Mucosa of descending colon (tissue), 3 donors: ENCODE measurements around the gene LRRC8B. TPM values are rescaled to one million over a fixed set of nuclear protein-coding genes. Genes with fewer than 3 reads are reported as not detected.

Source experiments
- ATAC-seq: fragments of 200-7000 bp; cut with Tn5 transposase; one replicate; pipeline ENCODE4 v1.9.1; 2020; ENCODE audit warnings: mild to moderate bottlenecking, moderate library complexity
- DNase-seq, 3 donors: peaks; one replicate each; pipeline ENCODE4 v3.0.0-alpha.2; 2020
- H3K36me3 ChIP-seq: fragments of 200-600 bp; one replicate; pipeline ENCODE4 v1.8.0; 2021; ENCODE audit warnings: low read depth, mild to moderate bottlenecking
- H3K4me1 ChIP-seq: fragments of 200-600 bp; one replicate; pipeline ENCODE4 v1.8.0; 2021; ENCODE audit warnings: low read depth, mild to moderate bottlenecking
- H3K4me3 ChIP-seq: fragments of 200-600 bp; one replicate; pipeline ENCODE4 v1.8.0; 2021; ENCODE audit warnings: mild to moderate bottlenecking
- H3K9me3 ChIP-seq: fragments of 200-600 bp; one replicate; pipeline ENCODE4 v1.8.0; 2021; ENCODE audit warnings: mild to moderate bottlenecking
- intact Hi-C, 2 donors: fragments of 100-400 bp; cut with DNase I in 1 of 2; cut with micrococcal nuclease in 1 of 2; formaldehyde crosslinking; loops; one replicate each; pipeline versions ENCODE4 v1.11.0 to v1.11.1; 2022; cut with DNase I, micrococcal nuclease
- total RNA-seq, 3 donors: library from RNA; stranded (reverse); fragmentation: NEBNext Ultra II Directional in 2 of 3; extraction: Animal tissue kit (Norgen Biotek cat#: 25700) in 2 of 3; gene quantifications; one replicate each; pipeline versions ENCODE4 v1.2.1 to v1.2.4, GENCODE V29; 2021 to 2023
- TF ChIP-seq, protein P1 (sequence below): fragments of 200-600 bp; IDR thresholded peaks from one replicate; pipeline ENCODE4 v1.8.0; 2022; ENCODE audit warnings: antibody characterized with exemption, mild to moderate bottlenecking
- donor health status: DM: no; HTN: no; CAD: no; lungs with moderate emphysema.
- donor health status: DM: no; HTN: no; CAD: no.
- donor health status: DM: no; HTN: yes; CAD: no.

LRRC8B gene
- total RNA-seq, 3 donors from 2014 or later, result 11.2 to 16.1 (median 11.6) TPM

GRCh38 chr1:89527750-89528381, 3.2 kb downstream of the LRRC8B start:
- DNase-seq (no peak), ATAC-seq (no peak)
- TF ChIP-seq, protein P1, sequence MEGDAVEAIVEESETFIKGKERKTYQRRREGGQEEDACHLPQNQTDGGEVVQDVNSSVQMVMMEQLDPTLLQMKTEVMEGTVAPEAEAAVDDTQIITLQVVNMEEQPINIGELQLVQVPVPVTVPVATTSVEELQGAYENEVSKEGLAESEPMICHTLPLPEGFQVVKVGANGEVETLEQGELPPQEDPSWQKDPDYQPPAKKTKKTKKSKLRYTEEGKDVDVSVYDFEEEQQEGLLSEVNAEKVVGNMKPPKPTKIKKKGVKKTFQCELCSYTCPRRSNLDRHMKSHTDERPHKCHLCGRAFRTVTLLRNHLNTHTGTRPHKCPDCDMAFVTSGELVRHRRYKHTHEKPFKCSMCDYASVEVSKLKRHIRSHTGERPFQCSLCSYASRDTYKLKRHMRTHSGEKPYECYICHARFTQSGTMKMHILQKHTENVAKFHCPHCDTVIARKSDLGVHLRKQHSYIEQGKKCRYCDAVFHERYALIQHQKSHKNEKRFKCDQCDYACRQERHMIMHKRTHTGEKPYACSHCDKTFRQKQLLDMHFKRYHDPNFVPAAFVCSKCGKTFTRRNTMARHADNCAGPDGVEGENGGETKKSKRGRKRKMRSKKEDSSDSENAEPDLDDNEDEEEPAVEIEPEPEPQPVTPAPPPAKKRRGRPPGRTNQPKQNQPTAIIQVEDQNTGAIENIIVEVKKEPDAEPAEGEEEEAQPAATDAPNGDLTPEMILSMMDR, result no peak
- H3K9me3 ChIP-seq, result no peaks in the 10 kb centered on the region
- H3K4me1 ChIP-seq, result peaks cover 12% of the 10 kb centered on the region
- intact Hi-C loops, result no loop called here
- no peaks in the 10 kb centered on the region for H3K36me3 ChIP-seq
- H3K4me3 ChIP-seq, result no peak overlapping the region

GRCh38 chr1:89528382-89528780, 3.8 kb downstream of the LRRC8B start:
- TF ChIP-seq, protein P1, result no peak
- intact Hi-C loops, result no loop called here

DNA sequence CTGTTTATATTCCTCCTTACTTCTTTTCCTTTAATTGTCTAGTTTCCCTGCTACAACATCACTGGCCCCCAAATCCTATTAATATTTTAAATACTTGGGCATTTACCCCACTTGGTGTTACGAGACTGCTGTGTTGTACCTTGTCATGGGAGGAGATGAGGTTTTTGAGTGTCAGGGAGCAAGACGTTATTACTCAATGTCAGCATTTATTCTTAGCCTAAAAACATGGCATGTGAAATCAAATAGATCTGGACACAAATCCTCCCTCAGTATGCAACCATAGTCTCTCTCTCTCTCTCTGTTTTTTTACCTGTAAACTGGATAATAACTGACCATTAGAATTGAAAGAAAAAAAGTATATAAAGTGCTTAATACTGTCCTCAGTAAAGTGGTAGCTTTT, 4.6 kb downstream of the LRRC8B start:
- Histone ChIP-seq H3K4me1 (peaks cover 12% of the 10 kb centered on the region), H3K9me3 (no peaks in the 10 kb centered on the region), H3K4me3 (no peak overlapping the region), H3K36me3 (no peaks in the 10 kb centered on the region)
- DNase-seq (no peak), ATAC-seq (no peak)
- TF ChIP-seq, protein P1, result no peak
- intact Hi-C loops, result no loop called here

More at GRCh38 chr1:89528382-89528780, 3.8 kb downstream of the LRRC8B start:
- Histone ChIP-seq H3K4me1 (peaks cover 12% of the 10 kb centered on the region), H3K36me3 (no peaks in the 10 kb centered on the region), H3K4me3 (no peak overlapping the region), H3K9me3 (no peaks in the 10 kb centered on the region)
- no peak for DNase-seq
- ATAC-seq, result no peak

GRCh38 chr1:89530444-89531089, 5.9 kb downstream of the LRRC8B start:
- H3K9me3 ChIP-seq, result no peaks in the 10 kb centered on the region
- ATAC-seq (no peak), DNase-seq (no peak)
- intact Hi-C loops, result no loop called here
- H3K36me3 ChIP-seq, result no peaks in the 10 kb centered on the region
- peaks cover 12% of the 10 kb centered on the region for H3K4me1 ChIP-seq
- TF ChIP-seq, protein P1, result no peak
- H3K4me3 ChIP-seq, result no peak overlapping the region

DNA sequence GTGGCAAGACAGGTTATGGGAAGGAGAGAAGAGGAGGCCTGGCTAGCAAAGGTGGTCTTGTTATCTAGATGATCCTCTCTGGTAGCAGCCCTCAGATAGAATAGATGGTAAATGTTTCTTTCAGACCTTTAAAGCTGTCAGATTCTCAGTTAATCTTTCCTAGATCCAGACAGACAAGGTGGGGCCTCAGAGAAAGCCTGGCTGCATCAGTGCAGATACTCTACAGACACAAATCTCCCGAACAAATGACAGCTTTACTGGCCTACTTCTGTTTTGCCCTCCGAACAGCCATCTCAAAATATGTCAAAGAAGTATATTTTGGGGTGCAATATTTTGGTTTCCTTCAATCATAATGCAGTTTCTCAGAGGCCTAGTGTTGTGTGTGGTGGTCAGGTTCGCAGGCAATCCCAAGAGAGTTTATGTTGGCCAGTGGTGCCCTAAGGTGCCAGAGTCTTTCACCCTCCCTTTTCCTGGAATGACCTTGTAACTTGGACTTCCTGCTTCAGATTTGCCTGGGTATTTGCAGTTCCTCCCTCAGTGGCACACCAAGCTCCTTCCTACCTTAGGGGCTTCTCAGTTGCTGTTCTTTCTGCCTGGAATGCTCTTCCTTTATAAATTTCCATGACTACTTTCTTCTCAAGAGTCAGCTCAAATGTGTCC, 7.0 kb downstream of the LRRC8B start:
- Histone ChIP-seq H3K4me3 (no peak overlapping the region), H3K36me3 (no peaks in the 10 kb centered on the region), H3K4me1 (peaks cover 5% of the 10 kb centered on the region), H3K9me3 (no peaks in the 10 kb centered on the region)
- TF ChIP-seq, protein P1, result no peak
- DNase-seq, result no peak
- peak; percentile 44 for ATAC-seq
- intact Hi-C loops, result no loop called here
